Thyroid gland (tissue), 4 donors: ENCODE results near the gene SLX9. TPM values are rescaled to one million over a fixed set of nuclear protein-coding genes. Genes with fewer than 3 reads are reported as not detected.

Source experiments
- DNase-seq, 2 donors: peaks; one replicate each; pipeline ENCODE4 v3.0.0-alpha.2; 2019
- H3K27ac ChIP-seq, 3 donors: fragments of 200-600 bp; sonication (generic); 1 replicate in 2 of 3; 2 replicates in 1 of 3; pipeline ENCODE4 v1.5.1; 2016 to 2019; ENCODE audit warnings: mild to moderate bottlenecking in 1 of 3, moderate library complexity in 1 of 3
- H3K27me3 ChIP-seq: fragments of 200-600 bp; sonication (generic); one replicate; pipeline ENCODE4 v1.5.1; 2019
- H3K36me3 ChIP-seq, 2 donors: fragments of 200-600 bp; sonication (generic); one replicate each; pipeline ENCODE4 v1.5.1; 2016 to 2019
- H3K4me1 ChIP-seq, 2 donors: fragments of 200-600 bp; sonication (generic); one replicate each; pipeline ENCODE4 v1.5.1; 2017 to 2019
- H3K4me3 ChIP-seq, 3 donors: fragments of 200-600 bp; sonication (generic); replicated peaks in 1 of 3; 1 replicate in 2 of 3; 2 replicates in 1 of 3; pipeline ENCODE4 v1.5.1; 2016; ENCODE audit warnings: mild to moderate bottlenecking in 1 of 3
- H3K9me3 ChIP-seq: fragments of 200-600 bp; sonication (generic); one replicate; pipeline ENCODE4 v1.5.1; 2017
- CTCF ChIP-seq, 6 experiments: fragments of 200-600 bp in 3 of 6; fragments of 450-650 bp in 3 of 6; sonication (generic) in 3 of 6; IDR thresholded peaks; one replicate each; pipeline ENCODE4 v1.5.1; 2016 to 2019; ENCODE audit warnings: antibody characterized with exemption in 6 of 6, mild to moderate bottlenecking in 2 of 6, inconsistent platforms in 1 of 6, moderate library complexity in 1 of 6
- POLR2A ChIP-seq, 2 donors: fragments of 450-650 bp; IDR thresholded peaks; one replicate each; pipeline ENCODE4 v1.6.1; 2017; ENCODE audit warnings: antibody characterized with exemption in 2 of 2, mild to moderate bottlenecking in 2 of 2, moderate library complexity in 1 of 2
- WGBS, 2 donors: methylation state at CpG; one replicate each; pipeline ENCODE4 v1.1.5; 2017; 5-methylcytosine and 5-hydroxymethylcytosine counted together
- intact Hi-C: fragments of 100-400 bp; cut with DNase I; formaldehyde crosslinking; loops from one replicate; pipeline ENCODE4 v1.15.1; 2023
- total RNA-seq, 4 donors: library from RNA; depleted of rRNA; stranded (reverse); fragments of >200 nt; gene quantifications; one replicate each; pipeline ENCODE4 v1.2.3, GENCODE V29; 2016

Gene SLX9
- total RNA-seq, 4 donors from 2014 or later = 4.8 to 19.1 (median 11.2) TPM

DNA sequence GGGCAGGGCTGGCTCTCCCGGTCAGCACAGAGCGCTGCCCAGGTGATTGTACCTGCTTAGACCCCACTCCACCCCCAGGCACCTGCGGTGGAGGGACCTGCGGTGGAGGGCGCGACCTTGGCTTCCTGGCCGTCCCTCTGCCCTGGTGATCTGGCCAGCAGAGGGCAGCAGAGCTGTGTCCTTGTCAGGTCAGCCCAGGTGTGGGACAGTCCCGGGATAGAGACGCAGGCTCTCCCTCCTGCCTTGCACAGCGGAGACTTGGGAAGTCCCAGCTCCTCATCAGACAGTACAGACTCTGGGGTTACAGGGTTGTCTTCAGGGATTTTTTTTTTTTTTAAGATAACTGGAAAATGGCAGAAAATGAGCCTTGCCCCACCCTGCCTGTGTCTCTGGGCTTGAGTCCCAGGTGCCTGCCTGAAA, 10.0 kb downstream of the SLX9 start:
- Histone ChIP-seq H3K36me3 (no peaks in the 10 kb centered on the region), H3K27me3 (no peaks in the 10 kb centered on the region), H3K4me1 (peaks cover 0 to 6% of the 10 kb centered on the region in 2 donors), H3K9me3 (no peaks in the 10 kb centered on the region), H3K4me3 (no peak overlapping the region), H3K27ac (no peak overlapping the region)
- peak; percentile 86 to 93 for DNase-seq
- TF ChIP-seq POLR2A (IDR thresholded peaks at IDR 0.05) (no peak), CTCF (IDR thresholded peaks at IDR 0.05) (peak; percentile 73 to 96 (median 84))
- intact Hi-C loops = loop anchor here (5.0 to 10.0 kb wide), 4 partner anchors 125 to 335 kb away; partner anchors contain the start of genes ADARB1 and POFUT2
- WGBS, 2 donors = 10 to 21% methylated on average over 3 to 9 of the region's 10 CpGs

- H3K27me3 ChIP-seq = no peaks in the 10 kb centered on the region
- H3K27ac ChIP-seq = no peak overlapping the region
- intact Hi-C loops = loop anchor here (5.0 to 10.0 kb wide), 2 partner anchors 124 to 177 kb away; partner anchors contain the start of gene ADARB1
- DNase-seq = no peak
- no peak overlapping the region for H3K4me3 ChIP-seq
- peaks cover 0 to 6% of the 10 kb centered on the region in 2 donors for H3K4me1 ChIP-seq
- 95% methylated on average over 18 of the region's 18 CpGs for WGBS, 2 donors
- TF ChIP-seq POLR2A (IDR thresholded peaks at IDR 0.05) = no peak
- no peak for TF ChIP-seq CTCF (IDR thresholded peaks at IDR 0.05)
- H3K36me3 ChIP-seq = no peaks in the 10 kb centered on the region
- H3K9me3 ChIP-seq = no peaks in the 10 kb centered on the region
Measured at GRCh38 chr21:44950351-44950750, 10.5 kb downstream of the SLX9 start.

GRCh38 chr21:44951186-44951915, 11.5 kb downstream of the SLX9 start:
- Histone ChIP-seq H3K27me3 (no peaks in the 10 kb centered on the region), H3K4me1 (peaks cover 0 to 6% of the 10 kb centered on the region in 2 donors), H3K9me3 (no peaks in the 10 kb centered on the region), H3K4me3 (no peak overlapping the region), H3K36me3 (no peaks in the 10 kb centered on the region), H3K27ac (no peak overlapping the region)
- whole genome bisulfite sequencing, 2 donors = 96 to 97% methylated on average over 30 to 31 of the region's 31 CpGs
- intact Hi-C loops = loop anchor here (5.0 to 10.0 kb wide), 2 partner anchors 123 to 176 kb away; partner anchors contain the start of gene ADARB1
- no peak for DNase-seq
- no peak for TF ChIP-seq CTCF (IDR thresholded peaks at IDR 0.05)
- no peak for TF ChIP-seq POLR2A (IDR thresholded peaks at IDR 0.05)

GRCh38 chr21:44952116-44952928, 12.5 kb downstream of the SLX9 start:
- no peak for TF ChIP-seq CTCF (IDR thresholded peaks at IDR 0.05)
- no peak for TF ChIP-seq POLR2A (IDR thresholded peaks at IDR 0.05)
- H3K9me3 ChIP-seq = no peaks in the 10 kb centered on the region
- no peaks in the 10 kb centered on the region for H3K27me3 ChIP-seq
- no peak overlapping the region for H3K27ac ChIP-seq
- intact Hi-C loops = loop anchor here (5.0 to 10.0 kb wide), 2 partner anchors 122 to 175 kb away; partner anchors contain the start of gene ADARB1
- no peak for DNase-seq
- 91 to 94% methylated on average over 8 to 18 of the region's 24 CpGs for WGBS, 2 donors
- H3K4me1 ChIP-seq = peaks cover 0 to 6% of the 10 kb centered on the region in 2 donors
- no peak overlapping the region for H3K4me3 ChIP-seq
- H3K36me3 ChIP-seq = no peaks in the 10 kb centered on the region
